SK-N-SH treated with all-trans-retinoic acid at 6 μM for 48 hours (cell line): Measurements from ENCODE around the gene TMEM50A.

Experiments
- ARNTL ChIP-seq: fragments of 450-650 bp; formaldehyde crosslinking; IDR thresholded peaks from 2 replicates; pipeline ENCODE4 v1.5.0; 2020; ENCODE audit warnings: low read depth, mild to moderate bottlenecking, moderate library complexity, borderline replicate concordance
- BACH2 ChIP-seq: fragments of 250-450 bp; sonication (Bioruptor Pico); IDR thresholded peaks from 2 replicates; pipeline ENCODE4 v1.9.0; 2021; ENCODE audit warnings: mild to moderate bottlenecking, borderline replicate concordance
- CSDC2 ChIP-seq: fragments of 250-450 bp; sonication (Bioruptor Pico); IDR thresholded peaks from 2 replicates; pipeline ENCODE4 v1.5.0; 2020; ENCODE audit warnings: mild to moderate bottlenecking, moderate library complexity
- OSR1 ChIP-seq: fragments of 250-450 bp; sonication (Bioruptor Pico); IDR thresholded peaks from 2 replicates; pipeline ENCODE4 v1.8.0; 2022; ENCODE audit warnings: moderate library complexity, mild to moderate bottlenecking, inconsistent platforms
- PPARA ChIP-seq: fragments of 250-450 bp; sonication (Bioruptor Pico); IDR thresholded peaks from 2 replicates; pipeline ENCODE4 v1.5.0; 2020; ENCODE audit warnings: mild to moderate bottlenecking, borderline replicate concordance
- RARB ChIP-seq: fragments of 250-450 bp; sonication (Bioruptor Pico); IDR thresholded peaks from 2 replicates; pipeline ENCODE4 v1.8.0; 2021; ENCODE audit warnings: mild to moderate bottlenecking, moderate library complexity
- ZFP3 ChIP-seq: fragments of 250-450 bp; sonication (Bioruptor Pico); IDR thresholded peaks from 2 replicates; pipeline ENCODE4 v1.5.0; 2020; ENCODE audit warnings: mild to moderate bottlenecking, moderate library complexity
- ZFP30 ChIP-seq: fragments of 450-650 bp; formaldehyde crosslinking; IDR thresholded peaks from 2 replicates; pipeline ENCODE4 v1.5.0; 2022; ENCODE audit warnings: mild to moderate bottlenecking, moderate library complexity
- ZNF565 ChIP-seq: fragments of 450-650 bp; formaldehyde crosslinking; conservative IDR thresholded peaks from 2 replicates; pipeline ENCODE4 v1.5.0; 2020; ENCODE audit warnings: low read depth, mild to moderate bottlenecking, moderate library complexity
- TF ChIP-seq, protein P1 (sequence below): fragments of 250-450 bp; sonication (Bioruptor Pico); IDR thresholded peaks from 2 replicates; pipeline ENCODE4 v1.8.0; 2020; ENCODE audit warnings: mild to moderate bottlenecking, moderate library complexity, borderline replicate concordance

DNA sequence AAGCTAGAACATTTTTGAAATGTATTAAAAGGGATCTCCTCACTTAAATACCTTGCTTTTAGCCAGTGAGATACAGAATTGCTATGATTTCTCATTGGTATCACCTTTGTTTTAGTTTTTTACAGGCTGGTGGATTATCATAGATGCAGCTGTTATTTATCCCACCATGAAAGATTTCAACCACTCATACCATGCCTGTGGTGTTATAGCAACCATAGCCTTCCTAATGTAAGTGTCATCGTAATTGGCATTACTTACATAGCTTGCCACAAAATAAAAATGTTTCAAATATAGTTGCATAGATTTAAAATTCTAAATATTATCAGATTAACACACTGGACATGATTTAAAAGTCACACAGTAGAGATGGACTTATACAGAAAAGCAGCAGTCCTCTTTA is 4.7 kb downstream of the TMEM50A start:
- no peak for TF ChIP-seq ZNF565 (CRISPR knock-in tag)
- TF ChIP-seq, protein P1, sequence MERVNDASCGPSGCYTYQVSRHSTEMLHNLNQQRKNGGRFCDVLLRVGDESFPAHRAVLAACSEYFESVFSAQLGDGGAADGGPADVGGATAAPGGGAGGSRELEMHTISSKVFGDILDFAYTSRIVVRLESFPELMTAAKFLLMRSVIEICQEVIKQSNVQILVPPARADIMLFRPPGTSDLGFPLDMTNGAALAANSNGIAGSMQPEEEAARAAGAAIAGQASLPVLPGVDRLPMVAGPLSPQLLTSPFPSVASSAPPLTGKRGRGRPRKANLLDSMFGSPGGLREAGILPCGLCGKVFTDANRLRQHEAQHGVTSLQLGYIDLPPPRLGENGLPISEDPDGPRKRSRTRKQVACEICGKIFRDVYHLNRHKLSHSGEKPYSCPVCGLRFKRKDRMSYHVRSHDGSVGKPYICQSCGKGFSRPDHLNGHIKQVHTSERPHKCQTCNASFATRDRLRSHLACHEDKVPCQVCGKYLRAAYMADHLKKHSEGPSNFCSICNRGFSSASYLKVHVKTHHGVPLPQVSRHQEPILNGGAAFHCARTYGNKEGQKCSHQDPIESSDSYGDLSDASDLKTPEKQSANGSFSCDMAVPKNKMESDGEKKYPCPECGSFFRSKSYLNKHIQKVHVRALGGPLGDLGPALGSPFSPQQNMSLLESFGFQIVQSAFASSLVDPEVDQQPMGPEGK: no peak
- TF ChIP-seq BACH2: no peak
- TF ChIP-seq ZFP3: no peak
- TF ChIP-seq OSR1 (CRISPR knock-in tag): no peak
- TF ChIP-seq ARNTL (CRISPR knock-in tag): no peak
- TF ChIP-seq RARB (CRISPR knock-in tag): no peak
- no peak for TF ChIP-seq ZFP30 (CRISPR knock-in tag)
- no peak for TF ChIP-seq CSDC2
- TF ChIP-seq PPARA (CRISPR knock-in tag): no peak
